A549 (cell line): ENCODE measurements around the gene KLF3.

Experiments used
- CHD2 ChIP-seq: fragments of 150-350 bp; IDR thresholded peaks from 2 replicates; pipeline ENCODE4 v1.6.1; 2014; ENCODE audit warnings: low read length; ENCODE audit not compliant: partially characterized antibody
- EP300 ChIP-seq, 2 experiments: fragments of >200 bp; sonication (Bioruptor Twin); formaldehyde crosslinking; IDR thresholded peaks; 2 replicates in 1 of 2; 3 replicates in 1 of 2; pipeline ENCODE4 v1.6.1; 2016 to 2017
- FOSL2 ChIP-seq, 2 experiments: fragments of 450-650 bp in 1 of 2; fragments of >200 bp in 1 of 2; sonication (Bioruptor Twin) in 1 of 2; formaldehyde crosslinking; IDR thresholded peaks; 2 replicates each; pipeline versions ENCODE4 v1.5.0 to v1.6.1; 2016 to 2020; ENCODE audit warnings: mild to moderate bottlenecking in 1 of 2, moderate library complexity in 1 of 2
- HOXA7 ChIP-seq: fragments of 250-450 bp; sonication (Bioruptor Pico); IDR thresholded peaks from 2 replicates; pipeline ENCODE4 v1.5.0; 2020; ENCODE audit warnings: mild to moderate bottlenecking, moderate library complexity
- JUNB ChIP-seq: fragments of >200 bp; sonication (Bioruptor Twin); formaldehyde crosslinking; IDR thresholded peaks from 2 replicates; pipeline ENCODE4 v1.6.1; 2016
- MAZ ChIP-seq: fragments of 150-350 bp; IDR thresholded peaks from 2 replicates; pipeline ENCODE4 v1.6.1; 2014; ENCODE audit warnings: antibody characterized with exemption, low read depth, low read length, borderline replicate concordance
- POLR2A ChIP-seq: IDR thresholded peaks from 2 replicates; pipeline ENCODE4 v1.6.1; 2012; ENCODE audit warnings: mild to moderate bottlenecking, low read length
- SREBF2 ChIP-seq: fragments of 450-650 bp; IDR thresholded peaks from 2 replicates; pipeline ENCODE4 v1.6.1; 2014; ENCODE audit warnings: mild to moderate bottlenecking, moderate library complexity
- TF ChIP-seq, protein P1 (sequence below): fragments of >200 bp; sonication (Bioruptor Twin); formaldehyde crosslinking; IDR thresholded peaks from 3 replicates; pipeline ENCODE4 v1.5.1; 2016
- TF ChIP-seq, protein P2 (sequence below): IDR thresholded peaks from 2 replicates; pipeline ENCODE4 v1.6.1; 2012

DNA sequence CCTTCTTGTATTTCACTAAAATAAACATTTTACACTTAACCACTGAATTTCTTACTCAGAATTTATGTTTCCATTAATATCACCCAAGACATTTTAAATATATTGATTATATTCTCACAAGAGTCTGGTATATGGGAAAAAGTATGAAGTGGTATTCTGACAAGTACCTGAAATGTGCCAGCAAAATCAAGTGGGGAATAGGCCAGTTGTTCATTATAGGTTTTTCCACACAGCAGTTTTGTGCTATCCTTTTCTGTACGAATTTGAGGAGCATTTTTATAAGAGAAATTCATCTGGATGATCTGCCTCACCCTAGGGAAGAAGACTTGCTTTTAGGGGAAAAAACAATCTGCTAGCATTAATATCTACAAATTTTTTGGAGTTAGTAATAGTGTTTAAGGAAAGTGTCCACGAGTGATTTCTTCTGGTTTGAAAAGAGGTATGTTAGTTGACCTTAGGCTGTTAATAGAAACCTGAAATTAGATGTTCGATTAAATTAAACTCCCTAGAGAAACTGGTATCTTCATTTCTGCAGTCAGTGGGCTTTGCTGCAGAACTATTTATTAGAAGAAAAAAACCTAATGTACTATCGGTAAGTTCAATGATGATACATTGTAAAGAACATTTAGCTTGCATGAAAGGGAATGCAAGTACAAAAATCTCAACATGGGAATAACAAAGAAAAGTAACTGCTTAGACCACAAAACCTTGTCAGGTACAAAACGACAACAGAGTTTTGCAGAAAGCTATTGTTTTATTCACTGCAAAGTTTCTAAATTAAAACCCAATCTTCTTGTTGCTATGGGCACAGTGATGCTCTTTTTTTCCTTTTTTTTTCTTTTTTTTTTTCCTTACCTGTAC is 1.8 kb downstream of the KLF3 start:
- no peak for TF ChIP-seq HOXA7 (CRISPR knock-in tag)
- no peak for TF ChIP-seq MAZ
- TF ChIP-seq, protein P1, sequence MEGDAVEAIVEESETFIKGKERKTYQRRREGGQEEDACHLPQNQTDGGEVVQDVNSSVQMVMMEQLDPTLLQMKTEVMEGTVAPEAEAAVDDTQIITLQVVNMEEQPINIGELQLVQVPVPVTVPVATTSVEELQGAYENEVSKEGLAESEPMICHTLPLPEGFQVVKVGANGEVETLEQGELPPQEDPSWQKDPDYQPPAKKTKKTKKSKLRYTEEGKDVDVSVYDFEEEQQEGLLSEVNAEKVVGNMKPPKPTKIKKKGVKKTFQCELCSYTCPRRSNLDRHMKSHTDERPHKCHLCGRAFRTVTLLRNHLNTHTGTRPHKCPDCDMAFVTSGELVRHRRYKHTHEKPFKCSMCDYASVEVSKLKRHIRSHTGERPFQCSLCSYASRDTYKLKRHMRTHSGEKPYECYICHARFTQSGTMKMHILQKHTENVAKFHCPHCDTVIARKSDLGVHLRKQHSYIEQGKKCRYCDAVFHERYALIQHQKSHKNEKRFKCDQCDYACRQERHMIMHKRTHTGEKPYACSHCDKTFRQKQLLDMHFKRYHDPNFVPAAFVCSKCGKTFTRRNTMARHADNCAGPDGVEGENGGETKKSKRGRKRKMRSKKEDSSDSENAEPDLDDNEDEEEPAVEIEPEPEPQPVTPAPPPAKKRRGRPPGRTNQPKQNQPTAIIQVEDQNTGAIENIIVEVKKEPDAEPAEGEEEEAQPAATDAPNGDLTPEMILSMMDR: no peak
- no peak for TF ChIP-seq JUNB
- no peak for TF ChIP-seq EP300 (IDR thresholded peaks at IDR 0.05)
- no peak for TF ChIP-seq CHD2
- no peak for TF ChIP-seq POLR2A
- no peak for TF ChIP-seq FOSL2 (IDR thresholded peaks at IDR 0.05)
- TF ChIP-seq FOSL2 (CRISPR knock-in tag; IDR thresholded peaks at IDR 0.05): no peak
- no peak for TF ChIP-seq SREBF2
- TF ChIP-seq, protein P2, sequence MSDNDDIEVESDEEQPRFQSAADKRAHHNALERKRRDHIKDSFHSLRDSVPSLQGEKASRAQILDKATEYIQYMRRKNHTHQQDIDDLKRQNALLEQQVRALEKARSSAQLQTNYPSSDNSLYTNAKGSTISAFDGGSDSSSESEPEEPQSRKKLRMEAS: no peak
